HG02870 (cell line): ENCODE results near the gene AOPEP.

Source experiments
- ATAC-seq: cut with Tn5 transposase; IDR thresholded peaks from one replicate; pipeline ENCODE4 v1.9.1; 2021; ENCODE audit warnings: mild to moderate bottlenecking, moderate library complexity; ENCODE audit not compliant: unreplicated experiment

Gene AOPEP

GRCh38 chr9:94887721-94888120 lies 161.2 kb downstream of the AOPEP start:
- no peak for ATAC-seq

DNA sequence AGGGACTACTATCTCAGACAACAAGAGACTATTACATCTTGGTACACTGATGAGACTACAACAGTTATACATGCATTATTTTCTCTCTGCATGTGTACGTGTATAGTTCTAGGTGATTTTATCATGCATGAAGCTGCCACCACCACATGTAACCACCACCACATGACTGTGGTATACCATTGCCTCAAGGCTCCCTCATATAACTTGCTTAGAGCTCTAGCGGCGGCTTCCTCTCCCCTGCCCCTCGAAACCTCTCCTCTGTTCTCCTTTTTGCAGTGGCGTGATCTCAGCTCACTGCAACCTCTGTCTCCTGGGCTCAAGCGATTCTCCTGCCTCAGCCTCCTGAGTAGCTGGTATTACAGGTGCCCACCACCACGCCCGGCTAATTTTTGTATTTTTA lies 162.3 kb downstream of the AOPEP start:
- ATAC-seq: no peak

GRCh38 chr9:94889628-94890027 lies 163.1 kb downstream of the AOPEP start:
- no peak for ATAC-seq

DNA sequence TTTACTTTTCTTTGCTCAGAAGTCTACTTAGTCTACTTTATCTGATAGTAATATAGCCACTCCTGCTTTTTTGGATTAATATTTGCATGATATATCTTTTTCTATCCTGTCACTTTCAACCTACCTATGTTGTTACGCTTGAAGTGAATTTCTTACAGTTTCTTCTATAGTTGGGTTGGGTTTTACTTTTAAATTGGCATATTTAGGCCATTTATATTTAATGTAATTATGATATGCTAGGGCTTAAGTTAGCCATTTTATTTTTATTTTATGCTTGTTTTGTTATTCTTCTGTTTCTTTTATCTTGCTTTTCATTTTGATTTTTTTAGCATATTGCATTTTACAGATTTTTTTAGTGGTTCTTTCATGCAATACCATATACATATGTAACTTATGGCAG lies 164.7 kb downstream of the AOPEP start:
- no peak for ATAC-seq

DNA sequence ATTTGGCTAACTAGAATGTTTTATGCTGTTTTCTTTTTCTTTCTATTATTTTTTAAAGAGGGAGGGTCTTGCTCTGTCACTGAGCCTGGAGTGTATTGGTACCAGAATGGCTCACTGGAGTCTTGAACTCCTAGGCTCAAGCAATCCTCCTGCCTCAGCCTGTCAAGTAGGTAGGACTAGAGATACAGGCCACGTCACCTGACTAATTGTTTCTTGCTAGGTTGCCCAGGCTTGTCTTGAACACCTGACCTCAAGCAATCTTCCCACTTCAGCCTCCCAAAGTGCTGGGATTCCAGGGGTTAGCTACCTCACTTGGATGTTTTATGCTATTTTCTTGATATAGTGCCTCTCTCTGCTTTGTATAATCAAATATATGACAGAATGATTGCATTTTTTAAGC lies 166.2 kb downstream of the AOPEP start:
- ATAC-seq: no peak

- no peak for ATAC-seq
Observed at GRCh38 chr9:94894094-94894699, 167.7 kb downstream of the AOPEP start.

- ATAC-seq: no peak
Observed at GRCh38 chr9:94895668-94896067, 169.2 kb downstream of the AOPEP start.

- ATAC-seq: no peak
Observed at GRCh38 chr9:94896512-94896911, 170.0 kb downstream of the AOPEP start.

DNA sequence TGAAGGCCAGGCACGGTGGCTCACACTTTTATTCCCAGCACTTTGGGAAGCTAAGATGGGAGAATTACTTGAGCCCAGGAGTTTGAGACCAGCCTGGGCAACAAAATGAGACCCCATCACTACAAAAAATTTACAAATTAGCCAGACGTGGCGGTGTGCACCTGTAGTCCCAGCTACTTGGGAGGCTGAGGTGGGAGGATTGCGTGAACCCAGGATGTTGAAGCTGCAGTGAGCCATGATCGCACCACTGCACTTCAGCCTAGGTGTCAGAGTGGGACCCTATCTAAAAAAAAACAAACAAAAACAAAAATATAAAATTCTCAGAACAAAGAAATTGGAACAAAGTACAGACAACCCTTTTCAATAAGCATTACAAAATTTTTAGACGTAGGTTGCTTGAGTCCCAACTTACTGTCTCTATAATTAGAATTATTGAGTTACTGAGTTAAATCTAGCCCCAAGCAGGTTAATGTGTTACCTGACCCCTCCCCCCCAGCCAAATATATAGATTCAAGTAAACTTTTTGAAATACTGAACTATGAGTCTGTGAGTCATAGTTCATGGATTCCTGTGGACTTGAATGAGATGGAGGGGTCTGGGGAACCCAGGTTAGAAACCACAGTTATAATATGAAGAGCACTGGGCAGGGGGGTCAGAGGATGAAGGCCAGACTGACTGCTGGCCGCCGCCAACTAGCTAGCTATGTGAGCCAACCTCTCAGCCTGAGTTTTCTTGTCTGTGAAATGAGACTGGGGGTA lies 173.1 kb downstream of the AOPEP start:
- ATAC-seq: no peak

DNA sequence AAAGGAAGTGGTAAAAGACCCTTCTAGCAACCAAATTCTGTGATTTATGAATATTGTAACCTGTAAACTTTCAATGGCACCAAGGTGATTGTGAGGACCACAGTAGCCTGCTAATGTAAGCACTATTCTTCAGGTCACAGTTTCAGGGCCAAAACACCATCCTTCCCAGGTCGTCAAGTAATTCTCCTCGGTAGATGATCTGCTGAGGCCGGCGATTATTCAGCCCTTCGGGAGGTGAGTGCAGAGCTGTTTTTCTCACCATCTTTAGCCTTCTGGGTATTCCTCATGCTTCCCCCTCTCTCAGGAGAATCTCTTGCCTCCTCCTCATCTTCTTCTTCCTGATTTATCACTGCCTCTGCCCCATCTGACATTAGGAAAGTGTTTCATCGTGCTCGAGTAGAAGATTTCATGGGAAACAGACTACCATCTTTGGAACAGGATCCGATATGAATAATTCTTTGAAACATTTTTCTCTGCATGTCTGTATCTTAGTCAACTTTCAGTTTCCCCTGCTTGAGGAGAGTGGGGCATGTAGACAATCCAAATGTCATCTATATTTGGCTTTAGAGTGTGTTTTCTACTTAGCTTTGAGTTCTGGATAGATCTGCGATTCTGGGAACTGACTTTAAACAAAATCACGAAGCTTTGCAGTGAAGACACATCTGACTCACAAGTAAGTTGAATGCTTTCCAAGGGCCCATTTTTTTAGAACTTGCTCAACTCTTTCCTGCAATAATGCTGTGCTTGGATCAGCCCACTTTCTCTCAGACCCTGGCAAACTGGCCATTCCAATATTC lies 173.9 kb downstream of the AOPEP start:
- no peak for ATAC-seq

DNA sequence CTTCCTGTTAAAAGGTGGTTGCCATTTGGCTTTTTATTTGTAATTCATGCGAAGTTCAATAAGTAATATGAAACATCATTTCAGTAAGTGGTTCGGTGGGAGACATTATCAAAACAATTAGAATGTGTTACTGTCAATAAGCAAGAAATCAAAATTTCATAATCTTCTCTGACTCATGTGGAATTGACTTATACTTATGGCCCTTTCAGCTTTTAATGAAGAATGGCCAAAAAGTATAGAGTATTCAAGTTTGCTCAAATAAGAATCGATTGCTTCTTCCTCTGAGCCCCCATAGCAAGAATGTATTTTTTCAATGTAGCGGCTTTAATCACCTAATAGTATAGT lies 174.5 kb downstream of the AOPEP start:
- no peak for ATAC-seq

DNA sequence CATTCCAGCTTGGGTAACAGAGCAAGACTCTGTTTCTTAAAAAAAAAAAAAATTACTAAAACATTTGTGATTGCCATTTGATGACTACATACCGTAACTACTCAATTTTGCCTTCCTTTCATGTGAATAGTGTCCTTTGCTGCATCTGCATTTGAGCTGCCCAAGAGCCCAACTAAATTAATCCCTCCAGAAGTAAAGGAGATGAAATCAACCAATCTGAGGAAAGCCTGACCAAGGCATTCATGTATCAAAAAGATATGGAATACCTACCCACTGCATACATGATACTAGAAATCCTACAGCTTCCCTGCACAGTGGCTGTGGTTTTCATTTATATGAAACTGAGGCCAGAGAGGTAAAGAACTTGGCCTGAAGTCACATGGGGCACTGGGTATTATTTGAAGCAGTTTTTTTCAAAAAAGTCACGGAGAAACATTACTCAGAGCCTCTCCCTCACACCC lies 177.5 kb downstream of the AOPEP start:
- ATAC-seq: no peak

DNA sequence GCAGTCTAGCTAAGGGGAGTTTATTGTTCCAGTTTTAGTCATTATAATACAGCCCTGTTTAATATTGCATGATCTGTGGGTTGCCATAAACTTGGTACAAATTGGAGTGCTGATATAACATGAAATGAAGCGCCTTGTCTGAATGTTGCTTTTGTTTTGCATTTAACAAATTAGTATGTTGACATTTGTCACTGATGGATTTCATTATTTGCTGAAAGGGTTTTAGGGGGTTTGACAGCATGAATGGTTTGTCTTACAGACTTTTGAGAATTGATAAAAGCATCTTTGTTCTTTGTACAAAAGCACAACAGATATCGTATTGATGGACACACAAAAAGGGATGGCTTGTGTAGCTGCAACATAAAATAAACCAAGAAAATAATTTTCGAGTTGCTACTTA lies 178.3 kb downstream of the AOPEP start:
- no peak for ATAC-seq

- ATAC-seq: no peak
Observed at GRCh38 chr9:94905606-94906005, 179.1 kb downstream of the AOPEP start.

- ATAC-seq: no peak
Observed at GRCh38 chr9:94906181-94906580, 179.7 kb downstream of the AOPEP start.

DNA sequence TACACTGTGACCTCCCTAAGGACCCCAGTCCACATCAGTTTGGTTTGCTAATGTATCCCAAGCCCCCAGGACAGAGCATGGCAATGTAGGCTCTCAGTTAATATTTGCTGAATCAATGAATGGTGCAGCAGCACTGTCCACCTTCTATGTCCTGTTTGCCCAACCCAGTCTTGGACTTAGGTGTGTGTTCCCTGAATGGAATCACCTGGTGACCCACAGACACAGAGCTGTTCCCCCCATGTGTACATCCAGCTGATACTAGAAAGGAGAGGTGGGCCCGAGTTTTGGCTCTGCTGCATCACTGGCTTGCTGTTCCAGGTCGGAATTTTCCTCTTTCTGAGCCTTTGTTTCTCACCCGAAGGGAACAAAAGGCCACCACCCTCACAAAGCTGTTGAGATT lies 180.2 kb downstream of the AOPEP start:
- no peak for ATAC-seq

DNA sequence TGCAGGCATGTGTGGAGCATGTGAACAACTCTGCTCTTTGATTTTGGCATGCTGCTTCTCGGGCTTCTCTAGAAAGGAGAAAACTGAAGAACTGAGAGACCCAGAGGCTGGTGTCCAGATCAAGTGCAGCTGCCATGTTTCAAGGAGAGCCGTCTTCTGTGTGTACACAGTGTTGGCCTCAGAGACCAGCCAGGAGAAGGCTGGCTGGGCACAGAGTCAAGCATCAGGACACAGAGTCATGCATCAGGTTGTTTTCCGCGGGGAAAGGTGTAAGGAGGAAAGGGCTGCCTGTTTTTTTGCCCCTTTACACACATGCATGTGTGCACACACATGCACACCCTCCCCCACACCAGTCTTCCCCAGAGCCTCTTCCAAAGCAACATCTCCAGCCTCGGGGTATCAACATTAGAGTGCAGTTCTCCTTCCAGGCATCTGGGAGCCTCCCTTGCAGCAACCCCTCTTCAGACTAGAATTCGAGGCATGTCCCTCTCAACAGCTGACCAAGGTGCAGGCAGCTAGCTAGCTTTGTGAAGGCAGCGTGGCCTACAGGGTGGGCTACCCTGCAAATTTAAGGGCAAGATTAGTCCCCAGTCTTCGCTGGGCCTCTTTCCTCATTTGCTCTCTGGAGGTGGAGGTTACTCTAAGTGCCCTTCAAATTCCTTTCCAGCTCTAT lies 180.9 kb downstream of the AOPEP start:
- no peak for ATAC-seq

GRCh38 chr9:94908011-94908563 lies 181.6 kb downstream of the AOPEP start:
- ATAC-seq: no peak

DNA sequence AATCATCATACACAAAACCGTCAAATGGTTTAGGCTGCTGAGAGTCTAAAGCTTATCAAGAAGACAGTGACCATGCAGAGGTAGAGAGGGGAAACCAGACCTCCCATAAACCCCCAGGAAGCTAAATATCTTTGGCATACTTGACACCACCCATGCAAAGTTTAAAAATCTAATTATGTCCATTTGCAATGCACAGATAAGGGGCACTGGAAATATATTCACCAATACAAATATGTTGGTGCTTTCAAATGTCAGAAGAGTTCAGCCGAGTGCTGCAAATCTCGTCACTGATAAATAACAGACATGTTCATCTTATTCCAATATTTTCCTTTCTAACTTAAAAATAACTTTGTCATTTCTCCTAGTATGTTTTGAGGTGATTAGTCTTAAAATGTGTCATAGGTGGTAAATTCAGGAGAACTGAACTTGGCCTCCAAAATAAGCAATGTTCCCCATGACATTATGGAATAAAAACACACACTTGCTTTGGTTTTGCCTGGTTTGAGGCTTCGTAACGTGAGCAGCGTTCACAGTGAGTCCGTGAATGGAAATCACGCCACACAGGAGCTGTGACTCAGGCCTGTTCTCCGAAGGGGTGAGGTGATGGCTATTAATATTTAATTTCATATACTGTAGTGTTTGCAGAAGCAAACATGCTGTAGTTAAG lies 182.2 kb downstream of the AOPEP start:
- no peak for ATAC-seq

DNA sequence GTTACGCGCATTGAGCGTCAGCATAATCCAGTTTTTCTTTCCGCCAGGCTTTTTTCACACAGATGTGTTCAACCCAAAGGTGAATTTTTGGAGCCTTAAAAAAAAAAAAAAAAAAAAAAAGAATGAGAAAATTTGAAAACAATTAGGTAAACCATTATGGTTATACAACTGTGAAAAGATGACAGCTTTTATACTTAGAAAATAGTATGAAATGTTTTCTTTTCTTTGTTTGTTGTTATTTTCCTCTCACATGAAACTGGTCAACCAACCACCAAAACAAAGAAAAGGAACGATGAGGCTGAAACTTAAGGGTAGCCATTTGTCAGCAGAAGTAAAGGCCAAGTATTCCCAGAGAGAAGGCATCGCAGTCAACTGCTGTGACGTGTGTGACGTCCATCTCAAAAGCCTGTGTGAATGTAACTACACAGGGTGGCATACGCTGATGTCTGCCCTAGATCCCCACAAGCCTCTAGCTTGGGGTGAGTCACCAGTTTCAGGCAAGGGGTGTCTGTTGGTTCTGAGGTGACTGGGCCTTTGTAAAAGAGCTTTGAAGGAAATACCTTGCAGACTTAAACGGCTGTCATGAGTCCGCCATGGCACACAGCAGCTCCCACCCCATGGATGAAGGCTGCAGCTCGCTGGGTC lies 182.9 kb downstream of the AOPEP start:
- ATAC-seq: no peak
